MCF 10A (cell line): ENCODE measurements around the gene EHMT1. TPM values are rescaled to one million over a fixed set of nuclear protein-coding genes. Genes with fewer than 3 reads are reported as not detected.

Experiments used
- BruUV-seq: library from RNA; stranded (reverse); fragments of 400-500 nt; replicated peaks from 2 replicates; lab custom pipeline; 2021; lab: Mats Ljungman, UMichigan
- CTCF ChIA-PET: fragments of 300-600 bp; sonication (Branson Sonifier 250); formaldehyde crosslinking; extraction: SDS; loops from one replicate; lab custom pipeline; 2021; ENCODE audit warnings: antibody characterized with exemption, inconsistent platforms; lab: Yijun Ruan, JAX
- POLR2A ChIA-PET: fragments of 300-600, 350-650 bp; sonication (Branson Sonifier 250); formaldehyde crosslinking; extraction: SDS; loops from one replicate; lab custom pipeline; 2020; ENCODE audit warnings: antibody characterized with exemption, inconsistent platforms; lab: Yijun Ruan, JAX
- DNase-seq: peaks from one replicate; pipeline ENCODE4 v3.0.0-alpha.2; 2018; ENCODE audit not compliant: unreplicated experiment
- H3K27ac Mint-ChIP-seq: one replicate; pipeline ENCODE4 v1.8.0; 2022; ENCODE audit warnings: mild to moderate bottlenecking, low read depth, mixed read lengths; ENCODE audit not compliant: unreplicated experiment
- H3K27me3 Mint-ChIP-seq: one replicate; pipeline ENCODE4 v1.8.0; 2022; ENCODE audit warnings: mixed read lengths; ENCODE audit not compliant: insufficient read depth, unreplicated experiment
- H3K36me3 Mint-ChIP-seq: one replicate; pipeline ENCODE4 v1.8.0; 2022; ENCODE audit warnings: mild to moderate bottlenecking, moderate library complexity, mixed read lengths; ENCODE audit not compliant: insufficient read depth, unreplicated experiment
- H3K4me1 Mint-ChIP-seq: one replicate; pipeline ENCODE4 v1.8.0; 2022; ENCODE audit warnings: mixed read lengths; ENCODE audit not compliant: insufficient read depth, unreplicated experiment
- H3K4me3 Mint-ChIP-seq: one replicate; pipeline ENCODE4 v1.8.0; 2022; ENCODE audit warnings: mild to moderate bottlenecking, moderate library complexity, mixed read lengths; ENCODE audit not compliant: unreplicated experiment
- H3K9me3 Mint-ChIP-seq: one replicate; pipeline ENCODE4 v1.8.0; 2022; ENCODE audit warnings: mixed read lengths; ENCODE audit not compliant: unreplicated experiment
- intact Hi-C: fragments of 100-400 bp; cut with micrococcal nuclease; formaldehyde crosslinking; loops from 2 replicates; pipeline ENCODE4 v1.14.1; 2022
- total RNA-seq: library from RNA; stranded (reverse); gene quantifications from 2 replicates; pipeline ENCODE4 v1.2.3, GENCODE V29; 2022
- TF ChIP-seq, protein P1 (sequence below): fragments of 200-600 bp; IDR thresholded peaks from one replicate; pipeline ENCODE4 v1.8.0; 2022; ENCODE audit warnings: antibody characterized with exemption, mild to moderate bottlenecking; ENCODE audit not compliant: unreplicated experiment

The EHMT1 gene
- total RNA-seq, 1 experiment from 2014 or later: 79.7 TPM

DNA sequence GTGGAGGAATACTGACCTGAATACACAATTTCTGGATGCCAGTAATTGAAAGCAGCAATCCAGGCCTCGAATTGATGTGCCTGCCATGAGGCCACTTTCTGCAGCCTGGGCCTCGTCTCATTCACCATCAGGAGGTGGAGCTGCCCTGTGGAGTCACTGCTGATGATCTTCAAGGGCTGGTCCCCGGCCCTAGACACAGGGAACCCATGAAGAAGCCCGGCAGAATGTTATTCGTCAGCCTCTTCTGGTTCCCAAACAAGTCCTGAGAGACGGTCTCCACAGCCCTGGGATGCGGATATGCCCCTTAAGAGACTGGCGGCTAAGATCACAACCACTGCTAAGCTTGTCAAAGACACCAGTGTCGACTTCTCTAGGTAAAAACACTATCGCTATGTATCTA, 44.6 kb upstream of the EHMT1 start:
- Mint-ChIP-seq H3K27me3 (no peaks in the 10 kb centered on the region), H3K27ac (no peak overlapping the region), H3K36me3 (peaks cover 74% of the 10 kb centered on the region), H3K9me3 (no peaks in the 10 kb centered on the region), H3K4me3 (no peak overlapping the region), H3K4me1 (peaks cover 8% of the 10 kb centered on the region)
- TF ChIP-seq, protein P1, sequence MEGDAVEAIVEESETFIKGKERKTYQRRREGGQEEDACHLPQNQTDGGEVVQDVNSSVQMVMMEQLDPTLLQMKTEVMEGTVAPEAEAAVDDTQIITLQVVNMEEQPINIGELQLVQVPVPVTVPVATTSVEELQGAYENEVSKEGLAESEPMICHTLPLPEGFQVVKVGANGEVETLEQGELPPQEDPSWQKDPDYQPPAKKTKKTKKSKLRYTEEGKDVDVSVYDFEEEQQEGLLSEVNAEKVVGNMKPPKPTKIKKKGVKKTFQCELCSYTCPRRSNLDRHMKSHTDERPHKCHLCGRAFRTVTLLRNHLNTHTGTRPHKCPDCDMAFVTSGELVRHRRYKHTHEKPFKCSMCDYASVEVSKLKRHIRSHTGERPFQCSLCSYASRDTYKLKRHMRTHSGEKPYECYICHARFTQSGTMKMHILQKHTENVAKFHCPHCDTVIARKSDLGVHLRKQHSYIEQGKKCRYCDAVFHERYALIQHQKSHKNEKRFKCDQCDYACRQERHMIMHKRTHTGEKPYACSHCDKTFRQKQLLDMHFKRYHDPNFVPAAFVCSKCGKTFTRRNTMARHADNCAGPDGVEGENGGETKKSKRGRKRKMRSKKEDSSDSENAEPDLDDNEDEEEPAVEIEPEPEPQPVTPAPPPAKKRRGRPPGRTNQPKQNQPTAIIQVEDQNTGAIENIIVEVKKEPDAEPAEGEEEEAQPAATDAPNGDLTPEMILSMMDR: no peak
- no peak for DNase-seq
- intact Hi-C loops: no loop called here
- BruUV-seq: no TSS peak
- ChIA-PET CTCF (no interaction called here), POLR2A (interaction anchor here (0.8 to 0.9 kb wide), 2 partner anchors 11 to 136 kb away, joined by 3 read pairs; no protein-coding TSS in a partner anchor)

DNA sequence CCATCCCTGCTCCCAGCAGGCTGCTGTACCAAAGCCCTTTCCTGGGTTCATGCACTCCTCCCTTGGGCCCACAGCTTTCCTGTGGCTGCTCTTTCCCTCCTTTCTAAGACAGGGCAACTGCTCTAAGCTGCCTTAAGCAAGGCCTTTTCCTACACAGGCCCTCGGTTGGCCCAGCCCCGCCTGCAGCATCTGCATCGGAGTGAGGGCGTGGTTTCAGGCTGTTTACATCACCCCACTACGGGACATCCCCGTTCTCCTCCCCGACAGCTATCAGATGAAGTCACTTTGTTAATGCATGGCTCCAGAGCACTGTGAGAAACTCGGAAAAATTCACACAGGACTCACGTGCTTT, 43.5 kb upstream of the EHMT1 start:
- Mint-ChIP-seq H3K27ac (no peak overlapping the region), H3K27me3 (no peaks in the 10 kb centered on the region), H3K4me1 (peaks cover 8% of the 10 kb centered on the region), H3K4me3 (no peak overlapping the region), H3K9me3 (no peaks in the 10 kb centered on the region), H3K36me3 (peaks cover 67% of the 10 kb centered on the region)
- CTCF ChIA-PET: no interaction called here
- no peak for DNase-seq
- POLR2A ChIA-PET: interaction anchor here (0.6 kb wide), 1 partner anchor 37 kb away, joined by 3 read pairs; no protein-coding TSS in a partner anchor
- TF ChIP-seq, protein P1: no peak
- BruUV-seq: no TSS peak
- intact Hi-C loops: loop anchor here (5.0 kb wide), 1 partner anchor 37 kb away; no protein-coding TSS in a partner anchor

DNA sequence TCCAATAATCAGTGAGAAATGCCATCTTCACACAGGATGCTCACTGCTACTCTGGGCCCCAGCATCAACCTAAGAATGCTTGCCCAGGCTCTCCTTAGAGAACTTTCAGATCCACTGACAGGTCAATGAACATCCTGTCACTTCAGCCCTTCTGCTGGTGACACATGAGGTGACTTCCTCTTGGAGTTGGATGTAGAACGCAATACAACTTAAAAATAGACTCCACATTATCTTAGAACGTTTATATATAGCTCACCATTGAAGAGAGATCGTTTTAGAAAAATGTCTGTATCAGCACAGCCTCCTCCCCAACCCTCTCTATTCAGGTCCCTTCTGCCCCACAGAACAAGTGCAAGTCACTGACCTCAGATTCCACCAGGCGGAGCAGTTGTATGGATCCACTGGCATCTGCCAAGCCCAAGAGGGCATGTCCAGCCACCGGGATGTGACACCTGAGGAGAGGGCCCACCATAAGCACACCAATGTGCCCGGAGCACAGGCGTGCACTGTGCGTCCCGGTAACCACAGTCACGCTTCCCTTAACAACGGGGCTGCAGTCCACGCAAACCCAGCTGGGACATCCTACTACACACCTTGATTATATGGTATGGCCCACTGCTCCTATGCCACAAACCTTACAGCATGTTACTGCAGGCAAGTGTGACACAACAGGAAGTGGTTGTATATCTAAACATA, 42.9 kb upstream of the EHMT1 start:
- POLR2A ChIA-PET: interaction anchor here (0.6 to 1.2 kb wide), 4 partner anchors 17 to 37 kb away, joined by 3 read pairs; no protein-coding TSS in a partner anchor
- H3K4me3 Mint-ChIP-seq: peak overlapping the region; percentile 81

More for the DNA sequence above, 42.9 kb upstream of the EHMT1 start:
- no peak for DNase-seq
- CTCF ChIA-PET: no interaction called here
- Mint-ChIP-seq H3K27ac (no peak overlapping the region), H3K27me3 (no peaks in the 10 kb centered on the region), H3K9me3 (no peaks in the 10 kb centered on the region), H3K4me1 (peaks cover 8% of the 10 kb centered on the region), H3K36me3 (peaks cover 62% of the 10 kb centered on the region)
- intact Hi-C loops: loop anchor here (5.0 kb wide), 1 partner anchor 36 kb away; no protein-coding TSS in a partner anchor
- TF ChIP-seq, protein P1: no peak
- no TSS peak for BruUV-seq
